ENCODE data around the gene CBX4. TPM values are rescaled to one million over a fixed set of nuclear protein-coding genes. Genes with fewer than 3 reads are reported as not detected.

The CBX4 gene
- total and polyA plus RNA-seq, 2 of the 13 experiments (the other 11 are each of a cell fraction or from before 2014, with no cell fraction given), result 25.8 to 50.8 TPM

GRCh38 chr17:79821331-79822095 lies 17.7 kb downstream of the CBX4 start (continued):
- peak; percentile 46; the same call in 1 of the 2 replicates for TF ChIP-seq ARNT2 (CRISPR knock-in tag; IDR thresholded peaks at IDR 0.05; ENCODE audit: low read depth)
- TF ChIP-seq PITX1 (CRISPR knock-in tag; IDR thresholded peaks at IDR 0.05), result peak; percentile 93
- no peak for TF ChIP-seq ELF4 (CRISPR knock-in tag; IDR thresholded peaks at IDR 0.05; ENCODE audit: borderline replicate concordance)
- TF ChIP-seq THRA (CRISPR knock-in tag; IDR thresholded peaks at IDR 0.05; ENCODE audit: borderline replicate concordance), result peak; percentile 89
- peak in 1 of 2 experiments; percentile 24; a peak in 1 of 4 replicates for TF ChIP-seq HMGXB4 (CRISPR knock-in tag; IDR thresholded peaks at IDR 0.05; ENCODE audit: borderline replicate concordance in 1 of 2, low read depth in 1 of 2)
- TF ChIP-seq ZNF20 (CRISPR knock-in tag; IDR thresholded peaks at IDR 0.05), result no peak
- peak; percentile 90 for TF ChIP-seq HNRNPL (IDR thresholded peaks at IDR 0.05; ENCODE audit: low read depth, low read length)
- no peak for TF ChIP-seq THAP9 (CRISPR knock-in tag; IDR thresholded peaks at IDR 0.05; ENCODE audit: borderline replicate concordance)
- peak; percentile 92 for TF ChIP-seq ZFP90 (CRISPR knock-in tag; IDR thresholded peaks at IDR 0.05; ENCODE audit: borderline replicate concordance)
- TF ChIP-seq ZNF121 (CRISPR knock-in tag; IDR thresholded peaks at IDR 0.05), result peak; percentile 21; the same call in 1 of the 2 replicates
- TF ChIP-seq SKI (IDR thresholded peaks at IDR 0.05; ENCODE audit: partially characterized antibody), result peak; percentile 43
- TF ChIP-seq ZNF138 (CRISPR knock-in tag; IDR thresholded peaks at IDR 0.05; ENCODE audit: low read depth), result no peak
- TF ChIP-seq ZBTB44 (CRISPR knock-in tag; IDR thresholded peaks at IDR 0.05), result no peak
- TF ChIP-seq, protein P1, sequence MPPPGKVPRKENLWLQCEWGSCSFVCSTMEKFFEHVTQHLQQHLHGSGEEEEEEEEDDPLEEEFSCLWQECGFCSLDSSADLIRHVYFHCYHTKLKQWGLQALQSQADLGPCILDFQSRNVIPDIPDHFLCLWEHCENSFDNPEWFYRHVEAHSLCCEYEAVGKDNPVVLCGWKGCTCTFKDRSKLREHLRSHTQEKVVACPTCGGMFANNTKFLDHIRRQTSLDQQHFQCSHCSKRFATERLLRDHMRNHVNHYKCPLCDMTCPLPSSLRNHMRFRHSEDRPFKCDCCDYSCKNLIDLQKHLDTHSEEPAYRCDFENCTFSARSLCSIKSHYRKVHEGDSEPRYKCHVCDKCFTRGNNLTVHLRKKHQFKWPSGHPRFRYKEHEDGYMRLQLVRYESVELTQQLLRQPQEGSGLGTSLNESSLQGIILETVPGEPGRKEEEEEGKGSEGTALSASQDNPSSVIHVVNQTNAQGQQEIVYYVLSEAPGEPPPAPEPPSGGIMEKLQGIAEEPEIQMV (CRISPR knock-in tag; IDR thresholded peaks at IDR 0.05; ENCODE audit: low read depth), result no peak
- peak; percentile 69; the same call in 1 of the 2 replicates for TF ChIP-seq ZMYM3 (CRISPR knock-in tag; IDR thresholded peaks at IDR 0.05)
- TF ChIP-seq ZNF772 (CRISPR knock-in tag; IDR thresholded peaks at IDR 0.05), result peak; percentile 60; the same call in 1 of the 2 replicates
- peak; percentile 72; the same call in 1 of the 2 replicates for TF ChIP-seq ZNF747 (CRISPR knock-in tag; IDR thresholded peaks at IDR 0.05; ENCODE audit: borderline replicate concordance)
- TF ChIP-seq NRL (CRISPR knock-in tag; IDR thresholded peaks at IDR 0.05; ENCODE audit: borderline replicate concordance), result peak; percentile 28; the same call in 1 of the 2 replicates
